ENCODE data around the gene PROB1. TPM values are rescaled to one million over a fixed set of nuclear protein-coding genes. Genes with fewer than 3 reads are reported as not detected.

Gene PROB1
- total RNA-seq, 2 donors from 2014 or later: 1.9 to 4.9 TPM

- no peaks in the 10 kb centered on the region for H3K27me3 ChIP-seq (replicated peaks; ENCODE audit: insufficient read depth)
- H3K4me3 ChIP-seq: no peak within 1 kb of the TSS
- H3K9me3 ChIP-seq: no peaks in the 10 kb centered on the region
- no peak for TF ChIP-seq CTCF (IDR thresholded peaks at IDR 0.05)
- ATAC-seq (ENCODE audit: insufficient number of reproducible peaks, low FRiP score, low read depth) (no peak), DNase-seq (ENCODE audit: low spot score) (no peak)
- H3K4me1 ChIP-seq (ENCODE audit: control insufficient read depth in 1 of 2, low read depth in 2 of 2): peaks cover 2 to 11% of the 10 kb centered on the region in 2 donors
- H3K36me3 ChIP-seq: no peaks in the 10 kb centered on the region
- no peak within 1 kb of the TSS for H3K27ac ChIP-seq
Measured at GRCh38 chr5:139383275-139383992, 11.5 kb downstream of the PROB1 start, which contains the start of gene SLC23A1. TSS of gene SLC23A1 (minus strand) at chr5:139383297. CDS start at chr5:139383253, 44 bp downstream.

- no peaks in the 10 kb centered on the region for H3K36me3 ChIP-seq
- peaks cover 0 to 8% of the 10 kb centered on the region in 2 donors for H3K4me1 ChIP-seq (ENCODE audit: control insufficient read depth in 1 of 2, low read depth in 2 of 2)
- DNase-seq (ENCODE audit: low spot score) (no peak), ATAC-seq (ENCODE audit: insufficient number of reproducible peaks, low FRiP score, low read depth) (no peak)
- no peak overlapping the region for H3K27ac ChIP-seq
- no peaks in the 10 kb centered on the region for H3K27me3 ChIP-seq (replicated peaks; ENCODE audit: insufficient read depth)
- TF ChIP-seq CTCF (IDR thresholded peaks at IDR 0.05): no peak
- no peaks in the 10 kb centered on the region for H3K9me3 ChIP-seq
- H3K4me3 ChIP-seq: no peak overlapping the region
Measured at GRCh38 chr5:139382807-139383206, 12.1 kb downstream of the PROB1 start.

GRCh38 chr5:139381837-139382761, 12.8 kb downstream of the PROB1 start:
- H3K4me1 ChIP-seq (ENCODE audit: control insufficient read depth in 1 of 2, low read depth in 2 of 2): peaks cover 0 to 8% of the 10 kb centered on the region in 2 donors
- H3K9me3 ChIP-seq: no peaks in the 10 kb centered on the region
- no peaks in the 10 kb centered on the region for H3K27me3 ChIP-seq (replicated peaks; ENCODE audit: insufficient read depth)
- no peak for TF ChIP-seq CTCF (IDR thresholded peaks at IDR 0.05)
- H3K4me3 ChIP-seq: no peak overlapping the region
- ATAC-seq (ENCODE audit: insufficient number of reproducible peaks, low FRiP score, low read depth) (no peak), DNase-seq (ENCODE audit: low spot score) (no peak)
- no peak overlapping the region for H3K27ac ChIP-seq
- no peaks in the 10 kb centered on the region for H3K36me3 ChIP-seq

- no peak for TF ChIP-seq CTCF (IDR thresholded peaks at IDR 0.05)
- H3K27ac ChIP-seq: no peak overlapping the region
- no peaks in the 10 kb centered on the region for H3K36me3 ChIP-seq
- ATAC-seq (ENCODE audit: insufficient number of reproducible peaks, low FRiP score, low read depth) (no peak), DNase-seq (ENCODE audit: low spot score) (no peak)
- H3K9me3 ChIP-seq: no peaks in the 10 kb centered on the region
- no peaks in the 10 kb centered on the region for H3K27me3 ChIP-seq (replicated peaks; ENCODE audit: insufficient read depth)
- H3K4me1 ChIP-seq (ENCODE audit: control insufficient read depth in 1 of 2, low read depth in 2 of 2): peaks cover 0 to 7% of the 10 kb centered on the region in 2 donors
- no peak overlapping the region for H3K4me3 ChIP-seq
Measured at GRCh38 chr5:139379626-139380449, 15.1 kb downstream of the PROB1 start.

Measured in thoracic aorta (tissue), 2 donors.